ENCODE measurements around the gene SOX1. TPM values are rescaled to one million over a fixed set of nuclear protein-coding genes. Genes with fewer than 3 reads are reported as not detected.

Gene SOX1
- total RNA-seq, 1 donor from 2014 or later = not detected

- TF ChIP-seq CTCF (IDR thresholded peaks at IDR 0.05) = no peak
- no peaks in the 10 kb centered on the region for H3K36me3 ChIP-seq
- intact Hi-C loops (cut with DNase I) = no loop called here
- peaks cover 10% of the 10 kb centered on the region for H3K27me3 ChIP-seq
- H3K4me1 ChIP-seq = peaks cover 3 to 5% of the 10 kb centered on the region in 2 donors
- H3K9me3 ChIP-seq = no peaks in the 10 kb centered on the region
- no peak overlapping the region for H3K27ac ChIP-seq
- H3K4me3 ChIP-seq = no peak overlapping the region
- no peak for DNase-seq (ENCODE audit: low spot score in 2 of 2)
Observed at GRCh38 chr13:112074139-112074865, 7.4 kb downstream of the SOX1 start.

GRCh38 chr13:112077729-112078128 is 10.8 kb downstream of the SOX1 start:
- peaks cover 3 to 5% of the 10 kb centered on the region in 2 donors for H3K4me1 ChIP-seq
- H3K36me3 ChIP-seq = no peaks in the 10 kb centered on the region
- intact Hi-C loops (cut with DNase I) = no loop called here
- no peak overlapping the region for H3K4me3 ChIP-seq
- no peak for DNase-seq (ENCODE audit: low spot score in 2 of 2)
- no peak overlapping the region for H3K27ac ChIP-seq
- H3K27me3 ChIP-seq = no peaks in the 10 kb centered on the region
- H3K9me3 ChIP-seq = no peaks in the 10 kb centered on the region
- TF ChIP-seq CTCF (IDR thresholded peaks at IDR 0.05) = no peak

GRCh38 chr13:112078216-112078615 is 11.3 kb downstream of the SOX1 start:
- TF ChIP-seq CTCF (IDR thresholded peaks at IDR 0.05) = no peak
- no peaks in the 10 kb centered on the region for H3K27me3 ChIP-seq
- no peak overlapping the region for H3K27ac ChIP-seq
- H3K4me3 ChIP-seq = no peak overlapping the region
- H3K4me1 ChIP-seq = peaks cover 0 to under 1% of the 10 kb centered on the region in 2 donors
- H3K9me3 ChIP-seq = peaks cover 0 to 3% of the 10 kb centered on the region in 2 donors
- intact Hi-C loops (cut with DNase I) = no loop called here
- no peak for DNase-seq (ENCODE audit: low spot score in 2 of 2)
- H3K36me3 ChIP-seq = no peaks in the 10 kb centered on the region

- no peak overlapping the region for H3K27ac ChIP-seq
- no peaks in the 10 kb centered on the region for H3K4me1 ChIP-seq
- H3K36me3 ChIP-seq = no peaks in the 10 kb centered on the region
- H3K9me3 ChIP-seq = peaks cover 1 to 11% of the 10 kb centered on the region in 2 donors
- no peak overlapping the region for H3K4me3 ChIP-seq
- intact Hi-C loops (cut with DNase I) = no loop called here
- no peaks in the 10 kb centered on the region for H3K27me3 ChIP-seq
- no peak for TF ChIP-seq CTCF (IDR thresholded peaks at IDR 0.05)
- no peak for DNase-seq (ENCODE audit: low spot score in 2 of 2)
Observed at GRCh38 chr13:112078879-112079531, 12.1 kb downstream of the SOX1 start.

GRCh38 chr13:112079696-112080095 is 12.7 kb downstream of the SOX1 start:
- DNase-seq (ENCODE audit: low spot score in 2 of 2) = no peak

More at GRCh38 chr13:112079696-112080095, 12.7 kb downstream of the SOX1 start:
- Histone ChIP-seq H3K9me3 (peaks cover 6 to 13% of the 10 kb centered on the region in 2 donors), H3K27ac (no peak overlapping the region), H3K27me3 (no peaks in the 10 kb centered on the region), H3K4me3 (no peak overlapping the region), H3K4me1 (no peaks in the 10 kb centered on the region), H3K36me3 (no peaks in the 10 kb centered on the region)
- intact Hi-C loops (cut with DNase I) = no loop called here
- no peak for TF ChIP-seq CTCF (IDR thresholded peaks at IDR 0.05)
